Esophagus squamous epithelium (tissue), 5 donors: ENCODE data around the gene SLC39A3. TPM values are rescaled to one million over a fixed set of nuclear protein-coding genes. Genes with fewer than 3 reads are reported as not detected.
A peak's percentile ranks its signal among the peaks of the same experiment; 100 is the strongest.

Experiments
- DNase-seq: peaks from one replicate; lab custom pipeline; 2025; lab: John Stamatoyannopoulos, UW
- H3K27ac ChIP-seq, 4 donors: fragments of 200-600 bp; sonication (generic); one replicate each; pipeline ENCODE4 v1.5.1; 2016 to 2019; ENCODE audit warnings: mild to moderate bottlenecking in 1 of 4
- H3K27me3 ChIP-seq, 4 donors: fragments of 200-600 bp; sonication (generic); 1 replicate in 3 of 4; 2 replicates in 1 of 4; pipeline versions ENCODE4 v1.5.1 to v1.6.0; 2017 to 2021; ENCODE audit warnings: antibody characterized with exemption in 1 of 4
- H3K36me3 ChIP-seq, 3 donors: fragments of 200-600 bp; sonication (generic); one replicate each; pipeline ENCODE4 v1.5.1; 2016 to 2019
- H3K4me1 ChIP-seq, 3 donors: fragments of 200-600 bp; sonication (generic); one replicate each; pipeline ENCODE4 v1.5.1; 2017 to 2019
- H3K4me3 ChIP-seq, 4 donors: fragments of 200-600 bp; sonication (generic); 1 replicate in 3 of 4; 2 replicates in 1 of 4; pipeline ENCODE4 v1.5.1; 2016 to 2019; ENCODE audit warnings: mild to moderate bottlenecking in 2 of 4, moderate library complexity in 1 of 4
- H3K9me3 ChIP-seq, 3 donors: fragments of 200-600 bp; sonication (generic); one replicate each; pipeline ENCODE4 v1.5.1; 2016 to 2019
- POLR2A ChIP-seq, 4 donors: fragments of 450-650 bp; IDR thresholded peaks; one replicate each; pipeline ENCODE4 v1.6.1; 2017; ENCODE audit warnings: antibody characterized with exemption in 4 of 4, mild to moderate bottlenecking in 4 of 4, moderate library complexity in 3 of 4
- WGBS, 2 donors: methylation state at CpG; one replicate each; pipeline ENCODE4 v1.1.5; 2018; 5-methylcytosine and 5-hydroxymethylcytosine counted together
- intact Hi-C: fragments of 100-400 bp; cut with DNase I; formaldehyde crosslinking; loops from one replicate; pipeline ENCODE4 v1.15.0; 2022
- total RNA-seq, 4 donors: library from RNA; depleted of rRNA; stranded (reverse); fragments of >200 nt; gene quantifications; one replicate each; pipeline ENCODE4 v1.1.0, GENCODE V29; 2016
- TF ChIP-seq, protein P1 (sequence below), 6 experiments: fragments of 450-650 bp in 4 of 6; fragments of 200-600 bp in 2 of 6; sonication (generic) in 2 of 6; IDR thresholded peaks; one replicate each; pipeline ENCODE4 v1.5.1; 2016 to 2019; ENCODE audit warnings: antibody characterized with exemption in 6 of 6, mild to moderate bottlenecking in 4 of 6, moderate library complexity in 4 of 6
- donor health status: DM: yes; HTN: yes; CAD: no.

Gene SLC39A3
- 10 to 100 TPM; 14.8 to 22.1 (median 20.7) TPM for total RNA-seq

DNA sequence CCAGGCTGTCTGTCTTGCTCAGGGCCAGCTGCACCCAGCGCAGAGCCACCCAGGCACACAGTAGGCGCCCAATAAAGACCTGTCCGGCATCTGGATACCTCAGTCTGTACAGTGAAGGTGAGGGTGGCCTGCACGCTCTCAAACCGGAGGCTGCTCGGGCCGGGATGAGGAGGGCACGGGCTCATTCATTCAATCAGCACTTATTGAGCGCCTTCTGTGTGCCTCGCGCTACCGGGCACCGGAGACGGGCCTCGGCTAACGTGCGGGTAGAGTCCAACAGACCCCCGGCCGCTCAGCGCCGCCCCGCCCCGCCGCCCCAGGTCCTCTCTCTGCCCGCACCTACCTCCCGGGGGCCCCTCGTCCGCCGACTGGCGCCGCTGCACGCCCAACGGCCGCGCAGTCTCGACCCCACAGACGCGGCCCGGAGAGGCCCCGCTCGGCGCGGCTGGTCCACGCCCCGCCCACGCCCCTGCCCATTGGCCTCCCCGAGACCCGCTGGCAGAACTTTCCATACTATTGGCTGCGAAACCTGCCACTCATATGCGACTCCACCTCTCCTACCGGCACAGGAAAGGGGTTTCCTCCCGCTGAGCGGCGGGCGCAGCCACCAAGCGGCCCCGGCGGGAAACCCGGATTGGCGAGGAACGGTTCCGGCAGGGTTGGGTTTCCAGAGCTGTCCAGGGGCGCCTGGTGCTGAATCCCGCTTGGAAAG, at the start of gene SLC39A3:
Gene SLC39A3, minus strand, starts transcription at position 416 of the 712 bp plus-strand sequence. CDS start 2,760 bp downstream, outside the sequence.
- Histone ChIP-seq H3K36me3 (peaks cover 0 to 24% (median 6%) of the 10 kb centered on the region in 3 donors), H3K9me3 (no peaks in the 10 kb centered on the region), H3K27ac (peak within 1 kb of the TSS; percentile 59 to 78 (median 70)), H3K4me1 (peaks cover 0 to 23% (median 10%) of the 10 kb centered on the region in 3 donors), H3K27me3 (peaks cover 0 to 9% (median 0%) of the 10 kb centered on the region in 4 donors), H3K4me3 (peak within 1 kb of the TSS; percentile 70 to 99 (median 86))
- 0% methylated on average over 2 to 19 of the region's 64 CpGs for WGBS, 2 donors
- peak; percentile 89 for DNase-seq
- TF ChIP-seq, protein P1, sequence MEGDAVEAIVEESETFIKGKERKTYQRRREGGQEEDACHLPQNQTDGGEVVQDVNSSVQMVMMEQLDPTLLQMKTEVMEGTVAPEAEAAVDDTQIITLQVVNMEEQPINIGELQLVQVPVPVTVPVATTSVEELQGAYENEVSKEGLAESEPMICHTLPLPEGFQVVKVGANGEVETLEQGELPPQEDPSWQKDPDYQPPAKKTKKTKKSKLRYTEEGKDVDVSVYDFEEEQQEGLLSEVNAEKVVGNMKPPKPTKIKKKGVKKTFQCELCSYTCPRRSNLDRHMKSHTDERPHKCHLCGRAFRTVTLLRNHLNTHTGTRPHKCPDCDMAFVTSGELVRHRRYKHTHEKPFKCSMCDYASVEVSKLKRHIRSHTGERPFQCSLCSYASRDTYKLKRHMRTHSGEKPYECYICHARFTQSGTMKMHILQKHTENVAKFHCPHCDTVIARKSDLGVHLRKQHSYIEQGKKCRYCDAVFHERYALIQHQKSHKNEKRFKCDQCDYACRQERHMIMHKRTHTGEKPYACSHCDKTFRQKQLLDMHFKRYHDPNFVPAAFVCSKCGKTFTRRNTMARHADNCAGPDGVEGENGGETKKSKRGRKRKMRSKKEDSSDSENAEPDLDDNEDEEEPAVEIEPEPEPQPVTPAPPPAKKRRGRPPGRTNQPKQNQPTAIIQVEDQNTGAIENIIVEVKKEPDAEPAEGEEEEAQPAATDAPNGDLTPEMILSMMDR (IDR thresholded peaks at IDR 0.05), result peak in 4 of 6 experiments; percentile 25 to 51 (median 33)
- peak in 2 of 4 donors; percentile 36 to 44 for TF ChIP-seq POLR2A (IDR thresholded peaks at IDR 0.05)
- intact Hi-C loops, result no loop called here

DNA sequence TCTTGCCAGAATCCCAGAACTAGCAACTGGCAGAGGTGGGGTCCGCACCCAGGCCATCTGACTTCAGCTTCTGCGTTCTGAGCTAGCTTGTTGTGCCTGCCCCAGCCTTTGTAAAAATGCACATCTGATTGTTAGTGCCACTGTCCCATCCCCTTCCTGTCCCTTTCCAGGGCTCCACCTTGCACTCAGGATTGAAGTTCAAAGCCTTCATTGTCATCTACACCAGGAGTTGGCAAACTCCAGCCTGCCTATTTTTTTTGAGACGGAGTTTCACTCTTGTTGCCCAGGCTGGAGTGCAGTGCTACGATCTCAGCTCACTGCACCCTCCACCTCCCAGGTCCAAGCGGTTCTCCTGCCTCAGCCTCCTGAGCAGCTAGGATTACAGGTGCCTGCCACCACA, 48.4 kb upstream of the SLC39A3 start:
- 80 to 81% methylated on average over 2 to 4 of the region's 5 CpGs for WGBS, 2 donors
- no peak overlapping the region for H3K27ac ChIP-seq
- peaks cover 0 to 34% (median 6%) of the 10 kb centered on the region in 3 donors for H3K36me3 ChIP-seq
- H3K4me3 ChIP-seq, result no peak overlapping the region
- no peak for DNase-seq
- no peak for TF ChIP-seq POLR2A (IDR thresholded peaks at IDR 0.05)
- TF ChIP-seq, protein P1 (IDR thresholded peaks at IDR 0.05), result no peak
- intact Hi-C loops, result no loop called here
- no peaks in the 10 kb centered on the region for H3K9me3 ChIP-seq
- H3K4me1 ChIP-seq, result peaks cover 17 to 36% (median 19%) of the 10 kb centered on the region in 3 donors
- H3K27me3 ChIP-seq, result no peaks in the 10 kb centered on the region

DNA sequence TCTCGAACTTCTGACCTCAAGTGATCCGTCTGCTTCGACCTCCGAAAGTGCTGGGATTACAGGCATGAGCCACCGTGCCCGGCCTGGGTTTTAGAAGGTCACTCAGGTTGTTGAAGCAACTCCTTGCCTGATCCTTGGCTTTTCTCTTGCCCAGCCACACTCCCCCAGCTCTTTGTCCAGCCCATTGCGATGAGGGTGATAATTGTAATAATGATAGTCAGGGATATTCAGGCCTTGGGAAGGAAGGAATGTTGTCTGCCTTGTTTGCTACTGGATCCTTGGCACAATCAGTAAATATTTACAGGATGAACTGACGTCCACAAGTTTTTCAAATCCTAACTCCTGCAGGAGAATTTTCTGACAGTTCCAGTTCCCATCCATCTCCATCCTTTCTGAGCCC, 47.3 kb upstream of the SLC39A3 start:
- Histone ChIP-seq H3K9me3 (no peaks in the 10 kb centered on the region), H3K4me3 (no peak overlapping the region), H3K27ac (no peak overlapping the region), H3K27me3 (no peaks in the 10 kb centered on the region), H3K4me1 (peaks cover 22 to 42% (median 23%) of the 10 kb centered on the region in 3 donors), H3K36me3 (peaks cover 0 to 23% (median 6%) of the 10 kb centered on the region in 3 donors)
- 63 to 80% methylated on average over 2 to 8 of the region's 8 CpGs for WGBS, 2 donors
- no peak for TF ChIP-seq POLR2A (IDR thresholded peaks at IDR 0.05)
- TF ChIP-seq, protein P1 (IDR thresholded peaks at IDR 0.05), result no peak
- DNase-seq, result no peak
- intact Hi-C loops, result no loop called here

GRCh38 chr19:2785244-2785997, 45.6 kb upstream of the SLC39A3 start, which contains the start of gene THOP1:
THOP1 (plus strand) TSS chr19:2785503; CDS start chr19:2785663, 160 bp downstream.
- TF ChIP-seq POLR2A (IDR thresholded peaks at IDR 0.05), result peak in 3 of 4 donors; percentile 65 to 70 (median 70)
- TF ChIP-seq, protein P1 (IDR thresholded peaks at IDR 0.05), result peak in 2 of 6 experiments; percentile 4 to 46
- Histone ChIP-seq H3K27ac (peak within 1 kb of the TSS; percentile 79 to 84 (median 82)), H3K4me3 (peak within 1 kb of the TSS; percentile 80 to 99 (median 96)), H3K9me3 (no peaks in the 10 kb centered on the region), H3K27me3 (no peaks in the 10 kb centered on the region), H3K4me1 (peaks cover 32 to 59% (median 38%) of the 10 kb centered on the region in 3 donors), H3K36me3 (peaks cover 0 to 6% (median 2%) of the 10 kb centered on the region in 3 donors)
- 0% methylated on average over 6 of the region's 78 CpGs; no CpG with 5 or more reads in 1 of the 2 donors for WGBS, 2 donors
- peak; percentile 90 for DNase-seq
- intact Hi-C loops, result no loop called here
